Kidney epithelial cell (primary cell): Measurements from ENCODE around the gene CENPP. TPM values are rescaled to one million over a fixed set of nuclear protein-coding genes. Genes with fewer than 3 reads are reported as not detected.

Experiments used
- DNase-seq: peaks from one replicate; pipeline ENCODE4 v3.0.0-alpha.2; 2010; ENCODE audit warnings: low read depth
- H3K27me3 ChIP-seq: 2 replicates; pipeline ENCODE4 v1.6.0; 2011; ENCODE audit warnings: low read length; ENCODE audit not compliant: control insufficient read depth, insufficient read depth
- H3K36me3 ChIP-seq: 2 replicates; pipeline ENCODE4 v1.5.1; 2011; ENCODE audit warnings: low read length; ENCODE audit not compliant: control insufficient read depth, insufficient read depth
- H3K4me3 ChIP-seq: 2 replicates; pipeline ENCODE4 v1.5.1; 2011; ENCODE audit warnings: low read depth, mild to moderate bottlenecking, control low read depth, low read length
- total RNA-seq: library from RNA; depleted of rRNA; stranded (reverse); fragments of >200 nt; gene quantifications from 2 replicates; pipeline ENCODE4 v1.2.3, GENCODE V29; 2015
- TF ChIP-seq, protein P1 (sequence below): IDR thresholded peaks from 2 replicates; pipeline ENCODE4 v1.5.1; 2011; ENCODE audit warnings: mild to moderate bottlenecking, moderate library complexity, low read length, control low read depth, inconsistent platforms; ENCODE audit not compliant: insufficient read depth, poor library complexity, severe bottlenecking

The CENPP gene
- total RNA-seq, 1 donor from 2014 or later: 1.4 TPM

GRCh38 chr9:92424340-92424739, 98.6 kb downstream of the CENPP start, which contains the start of gene OMD:
Gene OMD (minus strand): TSS chr9:92424471. CDS start chr9:92417558, 6,913 bp downstream.
- TF ChIP-seq, protein P1, sequence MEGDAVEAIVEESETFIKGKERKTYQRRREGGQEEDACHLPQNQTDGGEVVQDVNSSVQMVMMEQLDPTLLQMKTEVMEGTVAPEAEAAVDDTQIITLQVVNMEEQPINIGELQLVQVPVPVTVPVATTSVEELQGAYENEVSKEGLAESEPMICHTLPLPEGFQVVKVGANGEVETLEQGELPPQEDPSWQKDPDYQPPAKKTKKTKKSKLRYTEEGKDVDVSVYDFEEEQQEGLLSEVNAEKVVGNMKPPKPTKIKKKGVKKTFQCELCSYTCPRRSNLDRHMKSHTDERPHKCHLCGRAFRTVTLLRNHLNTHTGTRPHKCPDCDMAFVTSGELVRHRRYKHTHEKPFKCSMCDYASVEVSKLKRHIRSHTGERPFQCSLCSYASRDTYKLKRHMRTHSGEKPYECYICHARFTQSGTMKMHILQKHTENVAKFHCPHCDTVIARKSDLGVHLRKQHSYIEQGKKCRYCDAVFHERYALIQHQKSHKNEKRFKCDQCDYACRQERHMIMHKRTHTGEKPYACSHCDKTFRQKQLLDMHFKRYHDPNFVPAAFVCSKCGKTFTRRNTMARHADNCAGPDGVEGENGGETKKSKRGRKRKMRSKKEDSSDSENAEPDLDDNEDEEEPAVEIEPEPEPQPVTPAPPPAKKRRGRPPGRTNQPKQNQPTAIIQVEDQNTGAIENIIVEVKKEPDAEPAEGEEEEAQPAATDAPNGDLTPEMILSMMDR: no peak

DNA sequence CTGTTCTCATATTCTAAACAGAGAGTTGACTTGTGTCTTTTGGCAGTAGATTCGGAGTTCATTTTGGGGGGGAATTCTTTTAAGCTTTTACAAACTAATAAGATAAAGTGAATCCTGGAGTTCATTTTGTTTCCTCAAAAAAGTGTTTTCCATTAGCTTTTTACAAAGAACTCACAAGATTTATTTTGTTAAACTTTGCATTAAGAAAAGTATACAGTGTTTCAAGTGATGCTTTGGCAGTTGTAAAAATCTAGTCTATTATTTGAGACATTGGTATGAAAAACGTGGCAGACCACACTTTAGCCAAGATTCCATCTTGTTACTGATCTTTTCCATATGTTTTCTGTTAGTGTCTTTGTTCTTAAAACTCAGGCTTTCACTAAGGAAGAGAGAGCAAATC, 99.7 kb downstream of the CENPP start:
- DNase-seq: no peak
- TF ChIP-seq, protein P1: no peak
- Histone ChIP-seq H3K4me3 (no peak overlapping the region), H3K36me3 (no peaks in the 10 kb centered on the region), H3K27me3 (no peaks in the 10 kb centered on the region)

More at GRCh38 chr9:92424340-92424739, 98.6 kb downstream of the CENPP start, which contains the start of gene OMD:
- H3K4me3 ChIP-seq: no peak within 1 kb of the TSS
- no peak for DNase-seq
- no peaks in the 10 kb centered on the region for H3K36me3 ChIP-seq
- no peaks in the 10 kb centered on the region for H3K27me3 ChIP-seq

GRCh38 chr9:92426501-92427145, 100.9 kb downstream of the CENPP start:
- Histone ChIP-seq H3K27me3 (no peaks in the 10 kb centered on the region), H3K4me3 (no peak overlapping the region), H3K36me3 (no peaks in the 10 kb centered on the region)
- DNase-seq: no peak
- TF ChIP-seq, protein P1: no peak

GRCh38 chr9:92429836-92430235, 104.1 kb downstream of the CENPP start:
- TF ChIP-seq, protein P1: no peak
- Histone ChIP-seq H3K27me3 (no peaks in the 10 kb centered on the region), H3K4me3 (no peak overlapping the region), H3K36me3 (no peaks in the 10 kb centered on the region)
- DNase-seq: no peak

DNA sequence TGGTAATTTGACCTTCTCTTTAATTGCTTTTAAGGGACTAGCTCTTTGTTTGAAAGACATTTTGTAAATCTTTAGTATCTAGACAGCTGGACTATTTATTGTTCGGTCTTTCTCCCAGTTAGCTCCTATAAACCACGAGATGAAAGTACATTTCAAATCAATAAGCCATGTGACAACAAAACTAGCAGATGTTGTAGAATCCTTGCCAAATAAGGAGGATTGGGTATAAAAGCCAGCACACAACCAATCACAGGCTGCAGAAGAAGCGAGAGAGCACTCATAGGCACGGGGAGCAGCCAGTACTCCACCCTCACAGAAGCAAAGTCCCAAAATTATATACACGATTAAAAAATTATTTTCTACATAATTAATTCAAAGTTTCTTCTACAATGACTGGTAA, 106.6 kb downstream of the CENPP start:
- H3K4me3 ChIP-seq: no peak overlapping the region
- H3K36me3 ChIP-seq: no peaks in the 10 kb centered on the region
- TF ChIP-seq, protein P1: no peak
- H3K27me3 ChIP-seq: no peaks in the 10 kb centered on the region
- no peak for DNase-seq
